ENCODE measurements around the gene A2ML1.
"Not testable (repeated sequence)": the region's sequence is repeated elsewhere in the genome, so short reads cannot be mapped to it uniquely, and the experiment has no call there.

A2ML1 gene

DNA sequence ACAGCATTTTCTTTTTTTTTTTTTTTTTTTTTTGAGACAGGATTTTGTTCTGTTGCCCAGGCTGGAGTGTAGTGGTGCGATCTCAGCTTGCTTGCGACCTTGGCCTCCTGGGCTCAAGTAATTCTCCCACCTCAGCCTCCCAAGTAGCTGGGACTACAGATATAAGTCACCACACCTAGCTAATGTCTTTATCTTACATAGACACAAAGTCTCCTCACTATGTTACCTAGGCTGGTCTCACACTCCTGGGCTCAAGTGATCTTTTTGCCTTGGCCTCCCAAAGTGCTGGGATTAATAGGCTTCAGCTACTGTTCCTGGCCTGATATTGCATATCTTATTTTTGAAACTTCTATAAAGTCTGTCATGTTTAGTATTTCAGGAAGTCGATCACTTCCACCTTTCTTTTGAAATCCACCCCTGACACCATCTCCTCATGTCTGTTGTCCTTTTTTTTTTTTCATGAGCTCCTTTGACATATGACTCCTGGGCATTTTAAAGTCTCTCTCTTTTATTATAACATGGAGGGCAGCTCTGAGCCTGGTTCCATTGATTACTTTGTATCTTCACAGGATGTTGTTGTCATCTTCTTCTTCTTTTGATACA is 5.9 kb upstream of the A2ML1 start:
- no peak for FAIRE-seq
- no peak for DNase-seq (ENCODE audit: low spot score)

GRCh38 chr12:8817856-8818255 is 4.6 kb upstream of the A2ML1 start:
- FAIRE-seq, result no peak
- DNase-seq (ENCODE audit: low spot score), result no peak

DNA sequence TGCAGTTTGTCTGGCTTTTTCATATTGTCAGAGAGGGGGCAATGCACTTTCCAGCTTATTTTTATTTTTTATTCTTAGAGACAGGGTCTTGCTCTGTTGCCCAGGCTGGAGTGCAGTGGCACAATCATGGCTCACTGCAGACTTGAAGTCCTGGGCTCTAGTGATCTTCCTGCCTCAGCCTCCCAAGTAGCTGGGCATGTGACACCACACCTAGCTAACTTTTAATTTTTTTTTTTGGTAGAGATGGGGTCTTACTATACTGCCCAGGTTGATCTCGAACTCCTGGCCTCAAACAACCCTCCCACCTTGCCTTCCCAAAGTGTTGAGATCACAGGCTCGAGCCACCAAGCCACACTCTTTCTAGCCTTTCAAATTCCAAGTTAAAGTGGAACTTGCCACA is 3.9 kb upstream of the A2ML1 start:
- FAIRE-seq (no peak), DNase-seq (ENCODE audit: low spot score) (no peak)

- FAIRE-seq (no peak), DNase-seq (ENCODE audit: low spot score) (no peak)
Observed at GRCh38 chr12:8819666-8819980, 2.8 kb upstream of the A2ML1 start.

DNA sequence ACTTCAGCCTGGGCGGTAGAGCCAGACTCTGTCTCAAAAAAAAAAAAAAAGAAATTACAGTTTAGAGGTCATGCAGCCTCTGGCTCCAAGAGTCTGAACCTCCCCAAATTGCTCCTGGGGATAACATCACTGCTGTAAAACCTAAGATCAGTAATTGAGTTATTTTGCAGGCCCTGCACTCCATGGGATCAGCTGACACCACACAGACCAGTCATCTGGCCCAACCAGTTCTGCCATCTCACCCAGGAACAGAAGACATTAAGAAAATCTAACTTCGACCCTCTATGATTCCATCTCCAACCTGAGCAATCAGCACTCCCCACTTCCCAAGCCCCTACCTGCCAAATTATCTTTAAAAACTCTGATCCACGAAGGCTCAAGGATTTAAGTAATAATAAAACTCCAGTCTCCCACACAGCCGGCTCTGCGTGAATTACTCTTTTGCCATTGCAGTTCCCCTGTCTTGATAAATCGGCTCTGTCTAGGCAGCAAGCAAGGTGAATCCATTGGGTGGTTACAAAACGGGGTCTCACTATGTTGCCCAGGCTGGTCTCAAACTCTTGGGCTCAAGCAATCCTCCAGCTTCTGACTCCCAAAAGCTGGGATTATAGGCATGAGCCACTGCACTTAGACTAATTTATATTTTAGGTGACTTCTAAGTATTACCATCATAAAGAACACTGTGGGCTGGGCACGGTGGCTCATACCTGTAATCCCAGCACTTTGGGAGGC is 1.6 kb upstream of the A2ML1 start:
- FAIRE-seq; DNase-seq (ENCODE audit: low spot score): not testable (repeated sequence)

DNA sequence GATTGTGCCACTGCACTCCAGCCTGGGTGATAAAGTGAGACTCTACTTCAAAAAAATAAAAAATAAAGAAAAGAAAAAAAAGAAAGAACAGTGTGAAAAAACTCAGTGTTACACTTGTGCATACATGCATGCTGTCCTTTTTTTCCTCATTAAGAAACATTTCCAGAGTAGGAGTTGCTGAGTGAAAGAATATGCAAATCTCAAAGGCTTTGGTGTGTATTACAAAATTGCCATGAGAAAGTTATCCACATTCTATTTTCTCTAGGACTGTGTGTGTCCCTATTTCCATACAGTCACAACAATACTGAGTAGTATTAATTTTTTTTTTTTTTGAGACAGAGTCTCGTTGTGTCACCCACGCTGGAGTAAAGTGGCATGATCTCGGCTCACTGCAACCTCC is 830 bp upstream of the A2ML1 start:
- FAIRE-seq (no peak), DNase-seq (ENCODE audit: low spot score) (no peak)

DNA sequence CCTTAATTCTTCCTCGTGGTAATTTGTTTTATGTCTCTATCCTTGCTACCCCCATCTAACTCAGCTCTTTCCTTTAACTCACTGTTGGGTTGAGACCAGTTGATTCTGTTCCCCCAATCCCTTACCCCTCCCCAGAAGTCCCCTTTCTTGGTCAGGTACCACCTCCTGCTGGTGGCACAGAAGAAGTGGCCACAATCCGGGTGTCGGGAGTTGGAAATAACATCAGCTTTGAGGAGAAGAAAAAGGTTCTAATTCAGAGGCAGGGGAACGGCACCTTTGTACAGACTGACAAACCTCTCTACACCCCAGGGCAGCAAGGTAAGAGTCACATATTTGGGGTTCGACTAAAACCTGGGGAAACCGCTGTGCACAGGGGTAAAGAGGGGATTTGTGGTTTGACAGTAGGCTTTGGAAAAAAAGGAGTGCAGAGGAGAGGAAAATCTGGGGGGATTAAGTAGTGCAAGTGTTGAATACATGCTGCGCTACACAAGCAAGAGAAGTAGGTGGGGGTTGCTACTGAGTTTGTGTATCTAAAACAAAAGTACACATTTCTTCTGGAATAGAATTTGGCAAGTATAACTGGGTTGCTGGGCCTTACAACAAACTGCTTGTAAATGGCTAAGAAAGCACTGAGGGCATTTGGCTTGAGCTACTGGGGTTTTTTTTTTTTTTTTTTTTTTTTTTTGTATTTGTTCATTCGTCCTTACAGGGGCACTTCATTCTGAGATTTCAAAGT is 1.3 kb downstream of the A2ML1 start:
- DNase-seq (ENCODE audit: low spot score) (no peak), FAIRE-seq (no peak)

DNA sequence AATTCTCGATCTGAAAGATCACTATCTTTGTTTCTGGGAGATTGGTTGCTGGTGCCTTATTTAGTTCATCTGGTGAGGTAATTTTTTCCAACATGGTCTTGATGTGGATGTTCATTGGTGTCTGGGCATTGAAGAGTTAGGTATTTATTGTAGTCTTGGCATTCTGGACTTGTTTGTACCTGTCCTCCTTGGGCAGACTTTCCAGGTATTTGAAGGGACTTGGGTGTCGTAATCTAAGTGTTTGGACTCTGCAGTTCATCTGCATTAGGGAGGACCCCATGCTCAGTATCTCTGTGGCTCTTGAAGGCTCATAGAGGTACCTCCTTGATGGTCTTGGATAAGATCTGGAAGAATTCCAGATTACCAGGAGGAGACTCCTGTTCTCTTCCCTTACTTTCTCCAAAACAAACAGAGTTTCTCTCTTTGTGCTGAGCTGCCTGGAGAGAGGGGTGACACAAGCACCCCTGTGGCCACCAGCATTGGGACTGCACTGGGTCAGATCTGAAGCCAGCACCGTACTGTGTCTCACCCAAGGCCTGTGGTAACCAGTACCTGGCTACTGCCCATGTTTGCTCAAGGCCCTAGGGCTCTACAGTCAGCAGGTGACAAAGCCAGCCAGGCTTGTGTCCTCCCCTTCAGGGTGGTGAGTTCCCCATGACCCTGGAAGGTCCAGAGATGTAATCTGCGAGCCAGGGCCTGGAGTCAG is 5.3 kb downstream of the A2ML1 start:
- no peak for DNase-seq (ENCODE audit: low spot score)
- FAIRE-seq, result no peak

GRCh38 chr12:8828257-8829124 is 6.1 kb downstream of the A2ML1 start:
- DNase-seq (ENCODE audit: low spot score), result no peak
- FAIRE-seq, result no peak

DNA sequence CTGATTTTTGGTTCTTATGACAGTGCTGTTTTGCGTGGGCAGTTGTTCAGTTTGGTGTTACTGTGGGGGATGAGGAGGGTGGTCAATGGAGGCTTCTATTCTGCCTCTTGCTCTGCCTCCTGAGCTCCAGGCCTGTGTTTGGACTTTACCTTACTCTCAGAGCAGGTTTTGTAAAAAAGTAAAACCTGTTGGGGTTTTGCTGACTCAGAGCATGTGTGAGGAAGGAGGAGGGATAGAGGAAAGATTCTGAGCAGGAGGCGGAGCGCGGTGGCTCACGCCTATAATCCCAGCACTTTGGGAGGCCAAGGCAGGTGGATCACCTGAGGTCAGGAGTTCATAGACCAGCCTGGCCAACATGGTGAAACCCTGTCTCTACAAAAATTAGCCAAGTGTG is 6.7 kb downstream of the A2ML1 start:
- no peak for FAIRE-seq
- no peak for DNase-seq (ENCODE audit: low spot score)

DNA sequence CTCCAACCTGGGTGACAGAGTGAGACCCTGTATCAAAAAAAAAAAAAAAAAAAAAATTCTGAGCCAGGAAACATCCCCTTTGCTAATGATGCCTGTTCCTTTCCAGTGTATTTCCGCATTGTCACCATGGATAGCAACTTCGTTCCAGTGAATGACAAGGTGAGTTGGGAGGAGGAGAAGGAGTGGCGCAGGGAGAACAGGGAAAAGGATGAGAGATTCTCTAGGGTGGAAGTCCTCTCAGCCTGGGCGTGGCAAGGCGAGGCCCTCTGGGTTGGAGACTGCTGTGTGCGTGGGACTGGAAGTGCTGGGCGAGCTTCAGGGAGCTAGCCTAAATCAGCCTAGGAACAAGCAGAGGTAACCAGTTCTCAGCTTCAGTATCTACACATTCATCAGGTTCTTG is 7.2 kb downstream of the A2ML1 start:
- DNase-seq (ENCODE audit: low spot score) (no peak), FAIRE-seq (peak; percentile 77)

- no peak for DNase-seq (ENCODE audit: low spot score)
- no peak for FAIRE-seq
Observed at GRCh38 chr12:8831116-8831515, 8.7 kb downstream of the A2ML1 start.

DNA sequence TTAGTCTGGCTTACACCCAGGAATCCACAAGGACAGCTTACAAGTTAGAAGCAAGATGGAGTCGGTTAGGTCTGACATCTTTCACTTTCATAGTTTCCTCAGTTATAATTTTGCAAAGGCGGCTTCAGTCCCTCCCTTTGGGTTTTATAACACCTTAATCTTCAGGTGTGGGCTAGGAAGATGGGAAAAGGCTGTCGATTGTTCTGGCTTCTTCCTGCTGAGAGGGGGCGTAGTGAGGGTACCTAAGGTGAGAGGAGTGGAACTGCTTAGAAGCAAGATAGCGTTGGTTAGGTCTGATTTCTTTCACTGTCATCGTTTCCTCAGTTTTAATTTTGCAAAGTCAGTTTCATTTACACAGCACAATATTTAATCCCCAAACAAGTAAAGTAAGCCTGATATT is 10.1 kb downstream of the A2ML1 start:
- DNase-seq (ENCODE audit: low spot score), result no peak
- FAIRE-seq, result no peak

GRCh38 chr12:8834230-8834629 is 11.8 kb downstream of the A2ML1 start:
- no peak for FAIRE-seq
- no peak for DNase-seq (ENCODE audit: low spot score)

GRCh38 chr12:8837291-8837690 is 14.9 kb downstream of the A2ML1 start:
- FAIRE-seq (no peak), DNase-seq (ENCODE audit: low spot score) (no peak)

DNA sequence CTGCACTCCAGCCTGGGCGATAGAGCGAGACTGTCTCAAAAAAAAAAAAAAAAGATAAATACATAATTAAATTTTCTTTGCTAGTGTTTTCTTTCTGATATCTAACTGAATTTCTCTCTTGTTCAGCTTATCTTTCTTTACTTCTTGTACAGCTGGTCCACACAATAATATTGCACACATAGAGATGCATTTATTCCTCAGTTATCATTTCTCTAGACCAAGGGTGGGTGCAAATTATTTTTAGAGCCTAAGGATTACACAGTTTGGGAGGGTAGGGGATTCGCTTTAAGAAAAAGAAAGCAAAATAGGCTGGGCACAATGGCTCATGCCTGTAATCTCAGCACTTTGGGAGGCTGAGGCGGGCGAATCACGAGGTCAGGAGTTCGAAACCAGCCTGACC is 17.9 kb downstream of the A2ML1 start:
- FAIRE-seq (no peak), DNase-seq (ENCODE audit: low spot score) (no peak)

DNA sequence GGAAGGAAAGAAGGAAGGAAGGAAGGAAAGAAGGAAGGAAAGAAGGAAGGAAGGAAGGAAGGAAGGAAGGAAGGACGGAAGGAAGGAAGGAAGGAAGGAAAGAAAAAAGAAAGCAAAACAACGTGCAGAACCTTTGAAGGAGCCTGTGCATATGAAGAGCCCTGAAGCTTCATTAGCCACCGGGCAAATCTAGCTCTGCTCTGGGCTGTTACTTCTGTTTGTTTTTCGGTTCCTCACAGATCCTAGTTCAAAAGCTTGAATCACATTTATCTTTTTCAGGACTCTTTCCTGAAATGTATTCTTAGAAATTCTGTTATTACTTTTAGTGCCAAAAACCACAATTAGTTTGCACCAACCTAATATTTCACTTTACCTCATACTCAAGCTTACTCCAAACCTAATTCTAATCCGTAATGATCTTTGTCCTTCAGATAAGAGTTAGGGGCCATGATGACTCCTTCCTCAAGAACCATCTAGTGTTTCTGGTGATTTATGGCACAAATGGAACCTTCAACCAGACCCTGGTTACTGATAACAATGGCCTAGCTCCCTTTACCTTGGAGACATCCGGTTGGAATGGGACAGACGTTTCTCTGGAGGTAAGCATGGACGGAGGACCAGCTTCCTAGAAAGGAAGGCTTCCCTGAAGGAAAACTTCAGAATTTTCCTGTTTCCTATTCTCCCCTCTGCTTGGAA is 18.7 kb downstream of the A2ML1 start:
- DNase-seq (ENCODE audit: low spot score) (no peak), FAIRE-seq (no peak)

GRCh38 chr12:8841778-8842177 is 19.4 kb downstream of the A2ML1 start:
- DNase-seq (ENCODE audit: low spot score) (no peak), FAIRE-seq (no peak)

DNA sequence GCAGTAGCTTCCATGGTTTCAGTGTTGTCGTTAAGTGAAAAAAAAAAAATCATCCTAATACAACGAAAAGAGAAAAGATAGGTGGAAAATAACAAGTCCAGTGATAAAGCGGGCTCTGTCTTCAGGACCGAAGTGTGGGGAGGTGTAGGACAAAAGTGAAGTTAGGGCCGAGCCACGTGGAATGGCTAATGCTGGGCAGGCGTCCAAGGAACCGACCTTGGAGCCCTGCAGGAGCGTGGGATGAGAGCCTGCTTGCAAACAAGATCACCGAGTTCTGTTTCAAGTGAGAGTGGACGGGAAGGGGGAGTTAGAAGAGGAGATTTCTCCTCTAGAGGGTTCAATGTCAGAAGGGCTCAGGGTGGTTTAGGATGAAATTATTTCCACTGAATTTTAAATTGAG is 22.2 kb downstream of the A2ML1 start:
- peak; percentile 48 for DNase-seq (ENCODE audit: low spot score)
- no peak for FAIRE-seq

DNA sequence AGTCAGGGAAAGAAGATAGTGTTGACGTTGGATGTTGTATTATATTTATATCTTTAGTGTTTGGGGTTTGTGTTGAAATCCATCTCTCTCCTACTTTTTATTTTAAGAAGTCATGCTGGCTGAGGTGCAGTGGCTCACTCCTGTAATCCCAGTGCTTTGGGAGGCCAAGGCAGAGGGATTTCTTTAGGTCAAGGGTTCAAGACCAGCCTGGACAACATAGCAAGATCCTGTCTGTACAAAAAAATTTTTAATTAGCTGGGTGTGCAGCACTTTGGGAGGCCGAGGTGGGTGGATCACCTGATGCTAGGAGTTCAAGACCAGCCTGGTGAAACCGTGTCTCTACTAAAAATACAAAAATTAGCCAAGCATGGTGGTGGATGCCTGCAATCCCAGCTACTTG is 23.9 kb downstream of the A2ML1 start:
- no peak for DNase-seq (ENCODE audit: low spot score)
- FAIRE-seq, result no peak

DNA sequence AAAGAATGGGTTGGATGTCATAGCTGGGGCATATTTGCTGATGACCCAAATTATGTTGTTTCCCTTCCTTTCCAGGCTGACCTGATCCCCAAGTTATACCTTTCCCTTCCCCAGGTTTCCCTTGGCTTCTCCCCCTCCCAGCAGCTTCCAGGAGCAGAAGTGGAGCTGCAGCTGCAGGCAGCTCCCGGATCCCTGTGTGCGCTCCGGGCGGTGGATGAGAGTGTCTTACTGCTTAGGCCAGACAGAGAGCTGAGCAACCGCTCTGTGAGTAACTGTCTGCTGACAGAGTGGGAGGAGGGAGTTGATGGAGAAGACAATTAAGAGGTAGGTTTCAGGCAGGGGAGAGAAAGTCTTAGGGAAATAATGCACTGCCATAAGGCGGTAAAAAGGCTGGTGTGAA is 25.0 kb downstream of the A2ML1 start:
- DNase-seq (ENCODE audit: low spot score) (no peak), FAIRE-seq (no peak)

Data from urothelium cell line (cell line).